Thoracic aorta (tissue), 2 donors: ENCODE measurements around the gene CDCA7. TPM values are rescaled to one million over a fixed set of nuclear protein-coding genes. Genes with fewer than 3 reads are reported as not detected.

ENCODE experiments used
- ATAC-seq: fragments of 150-250 bp; one replicate; pipeline ENCODE4 v1.8.0; 2017; ENCODE audit warnings: low read depth; ENCODE audit not compliant: insufficient number of reproducible peaks, low FRiP score
- DNase-seq: peaks from one replicate; pipeline ENCODE4 v3.0.0-alpha.2; 2020; ENCODE audit warnings: low spot score
- H3K27ac ChIP-seq, 2 donors: fragments of 200-600 bp; sonication (generic); 1 replicate in 1 of 2; 2 replicates in 1 of 2; pipeline ENCODE4 v1.5.1; 2016; ENCODE audit warnings: mild to moderate bottlenecking in 2 of 2, moderate library complexity in 2 of 2
- H3K27me3 ChIP-seq: fragments of 200-600 bp; sonication (generic); replicated peaks from 2 replicates; pipeline ENCODE4 v1.6.0; 2016; ENCODE audit warnings: mild to moderate bottlenecking; ENCODE audit not compliant: insufficient read depth
- H3K36me3 ChIP-seq: fragments of 200-600 bp; sonication (generic); one replicate; pipeline ENCODE4 v1.5.1; 2016
- H3K4me1 ChIP-seq, 2 donors: fragments of 200-600 bp; sonication (generic); 1 replicate in 1 of 2; 2 replicates in 1 of 2; pipeline versions ENCODE4 v1.5.1 to v1.6.0; 2016; ENCODE audit warnings: low read depth in 2 of 2, mild to moderate bottlenecking in 1 of 2; ENCODE audit not compliant: control insufficient read depth in 1 of 2
- H3K4me3 ChIP-seq: fragments of 200-600 bp; sonication (generic); 2 replicates; pipeline ENCODE4 v1.5.1; 2016; ENCODE audit warnings: mild to moderate bottlenecking
- H3K9me3 ChIP-seq: fragments of 200-600 bp; sonication (generic); 2 replicates; pipeline ENCODE4 v1.5.1; 2016
- total RNA-seq, 2 donors: library from RNA; depleted of rRNA; stranded (reverse); fragments of >200 nt; gene quantifications; one replicate each; pipeline versions ENCODE4 v1.1.0 to v1.2.3, GENCODE V29; 2016
- TF ChIP-seq, protein P1 (sequence below): fragments of 200-600 bp; sonication (generic); IDR thresholded peaks from one replicate; pipeline ENCODE4 v1.5.1; 2019; ENCODE audit warnings: antibody characterized with exemption

Gene CDCA7
- total RNA-seq, 2 donors from 2014 or later, result 4.9 TPM; not detected in 1

DNA sequence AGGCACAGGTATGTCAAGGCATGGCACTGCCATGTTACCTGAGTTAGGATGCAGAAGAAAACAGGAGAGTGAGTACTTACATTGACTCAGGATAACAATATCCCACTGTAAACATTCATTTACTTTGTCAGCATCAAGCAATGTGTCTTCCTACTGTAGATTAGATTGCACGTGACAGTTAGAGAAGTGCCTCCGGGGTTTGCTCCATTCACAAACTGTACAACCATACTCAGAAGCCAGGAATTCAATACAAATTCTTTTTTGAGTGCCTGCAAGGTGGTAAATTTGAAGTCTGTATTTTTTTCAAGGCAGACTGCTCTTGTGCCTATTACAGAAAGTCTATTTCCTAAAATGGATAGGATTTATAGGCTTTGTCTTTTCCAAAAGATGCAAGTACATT lies 34.1 kb downstream of the CDCA7 start:
- Histone ChIP-seq H3K9me3 (no peaks in the 10 kb centered on the region), H3K4me3 (no peak overlapping the region), H3K36me3 (no peaks in the 10 kb centered on the region), H3K4me1 (no peaks in the 10 kb centered on the region), H3K27ac (no peak overlapping the region), H3K27me3 (no peaks in the 10 kb centered on the region)
- ATAC-seq (no peak), DNase-seq (no peak)
- TF ChIP-seq, protein P1, sequence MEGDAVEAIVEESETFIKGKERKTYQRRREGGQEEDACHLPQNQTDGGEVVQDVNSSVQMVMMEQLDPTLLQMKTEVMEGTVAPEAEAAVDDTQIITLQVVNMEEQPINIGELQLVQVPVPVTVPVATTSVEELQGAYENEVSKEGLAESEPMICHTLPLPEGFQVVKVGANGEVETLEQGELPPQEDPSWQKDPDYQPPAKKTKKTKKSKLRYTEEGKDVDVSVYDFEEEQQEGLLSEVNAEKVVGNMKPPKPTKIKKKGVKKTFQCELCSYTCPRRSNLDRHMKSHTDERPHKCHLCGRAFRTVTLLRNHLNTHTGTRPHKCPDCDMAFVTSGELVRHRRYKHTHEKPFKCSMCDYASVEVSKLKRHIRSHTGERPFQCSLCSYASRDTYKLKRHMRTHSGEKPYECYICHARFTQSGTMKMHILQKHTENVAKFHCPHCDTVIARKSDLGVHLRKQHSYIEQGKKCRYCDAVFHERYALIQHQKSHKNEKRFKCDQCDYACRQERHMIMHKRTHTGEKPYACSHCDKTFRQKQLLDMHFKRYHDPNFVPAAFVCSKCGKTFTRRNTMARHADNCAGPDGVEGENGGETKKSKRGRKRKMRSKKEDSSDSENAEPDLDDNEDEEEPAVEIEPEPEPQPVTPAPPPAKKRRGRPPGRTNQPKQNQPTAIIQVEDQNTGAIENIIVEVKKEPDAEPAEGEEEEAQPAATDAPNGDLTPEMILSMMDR, result no peak

DNA sequence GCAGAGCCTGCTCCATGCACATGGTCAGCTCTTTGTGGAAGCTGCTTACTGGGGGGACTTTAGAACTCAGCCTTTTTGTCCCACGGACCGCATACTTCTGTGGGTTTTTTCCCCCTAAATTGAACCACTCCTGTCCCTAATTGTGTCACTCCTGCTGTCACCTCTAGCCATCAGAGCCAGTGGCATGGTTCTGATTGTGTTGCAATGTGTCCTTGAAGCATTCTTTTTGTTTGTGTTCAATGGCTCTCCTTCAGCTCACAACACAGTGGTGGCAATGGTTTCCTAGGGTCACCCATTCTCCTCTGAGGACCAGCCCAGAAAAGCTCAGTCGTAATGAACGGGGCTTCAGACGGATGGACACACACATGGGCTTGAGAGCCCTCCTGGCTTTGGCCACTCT lies 35.4 kb downstream of the CDCA7 start:
- Histone ChIP-seq H3K27me3 (no peaks in the 10 kb centered on the region), H3K4me3 (no peak overlapping the region), H3K36me3 (no peaks in the 10 kb centered on the region), H3K27ac (no peak overlapping the region), H3K4me1 (no peaks in the 10 kb centered on the region), H3K9me3 (no peaks in the 10 kb centered on the region)
- ATAC-seq (no peak), DNase-seq (no peak)
- TF ChIP-seq, protein P1, result no peak

GRCh38 chr2:173392731-173393130 lies 38.1 kb downstream of the CDCA7 start:
- Histone ChIP-seq H3K27ac (no peak overlapping the region), H3K9me3 (no peaks in the 10 kb centered on the region), H3K4me3 (no peak overlapping the region), H3K27me3 (no peaks in the 10 kb centered on the region), H3K4me1 (no peaks in the 10 kb centered on the region), H3K36me3 (no peaks in the 10 kb centered on the region)
- TF ChIP-seq, protein P1, result no peak
- ATAC-seq (no peak), DNase-seq (no peak)

DNA sequence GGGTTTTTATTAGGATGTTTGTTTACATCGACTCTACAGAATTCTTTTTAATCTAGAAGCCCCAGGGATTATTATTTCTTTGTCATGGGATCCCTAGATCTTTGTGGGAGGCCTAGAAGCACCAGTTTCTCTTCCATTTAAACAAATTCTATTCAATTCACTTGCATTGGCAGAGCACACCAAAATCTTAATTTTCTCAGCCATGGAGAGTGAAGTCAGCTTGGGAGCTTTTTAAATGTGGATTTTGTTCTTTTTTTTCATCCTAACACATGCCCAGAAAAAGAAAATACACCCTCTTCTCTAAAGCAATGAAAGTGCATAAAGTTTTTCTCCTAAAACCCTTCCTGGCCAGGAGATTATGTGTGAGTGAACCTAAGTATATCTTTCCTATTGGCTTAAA lies 38.5 kb downstream of the CDCA7 start:
- no peak overlapping the region for H3K4me3 ChIP-seq
- no peak overlapping the region for H3K27ac ChIP-seq
- no peaks in the 10 kb centered on the region for H3K36me3 ChIP-seq
- no peak for DNase-seq
- no peaks in the 10 kb centered on the region for H3K4me1 ChIP-seq
- no peaks in the 10 kb centered on the region for H3K27me3 ChIP-seq
- no peak for ATAC-seq
- no peaks in the 10 kb centered on the region for H3K9me3 ChIP-seq
- TF ChIP-seq, protein P1, result no peak

- H3K27ac ChIP-seq, result no peak overlapping the region
- no peaks in the 10 kb centered on the region for H3K36me3 ChIP-seq
- no peak for DNase-seq
- H3K27me3 ChIP-seq, result no peaks in the 10 kb centered on the region
- H3K4me3 ChIP-seq, result no peak overlapping the region
- no peak for ATAC-seq
- TF ChIP-seq, protein P1, result no peak
- H3K9me3 ChIP-seq, result no peaks in the 10 kb centered on the region
- no peaks in the 10 kb centered on the region for H3K4me1 ChIP-seq
Observed at GRCh38 chr2:173393636-173394035, 39.0 kb downstream of the CDCA7 start.
